ENCODE measurements around the gene NT5E. TPM values are rescaled to one million over a fixed set of nuclear protein-coding genes. Genes with fewer than 3 reads are reported as not detected.

NT5E gene
- polyA plus RNA-seq, 4 donors, result 5.5 to 24.9 (median 8.8) TPM

GRCh38 chr6:85458782-85459181, 8.9 kb downstream of the NT5E start:
- H3K27me3 ChIP-seq (ENCODE audit: control insufficient read depth in 3 of 3, insufficient read depth in 3 of 3, low read length in 3 of 3), result no peaks in the 10 kb centered on the region
- H3K4me1 ChIP-seq (ENCODE audit: control insufficient read depth in 3 of 3, insufficient read depth in 2 of 3, low read depth in 1 of 3, low read length in 2 of 3), result peaks cover 0 to 7% (median 2%) of the 10 kb centered on the region in 3 donors
- no peak overlapping the region for H3K4me3 ChIP-seq (ENCODE audit: low read depth in 1 of 3, low read length in 3 of 3)
- H3K36me3 ChIP-seq (ENCODE audit: control insufficient read depth in 3 of 3, insufficient read depth in 2 of 3, low read depth in 1 of 3, low read length in 3 of 3), result no peaks in the 10 kb centered on the region
- DNase-seq (no peak), FAIRE-seq (no peak)
- no peak overlapping the region for H3K27ac ChIP-seq (ENCODE audit: low read depth in 1 of 3, low read length in 2 of 3)
- no peaks in the 10 kb centered on the region for H3K9me3 ChIP-seq (ENCODE audit: control insufficient read depth in 2 of 2, insufficient read depth in 1 of 2, low read depth in 1 of 2, low read length in 1 of 2)
- WGBS, 3 donors, result 91 to 96% (median 92%) methylated on average over 3 of the region's 3 CpGs

- Histone ChIP-seq H3K9me3 (ENCODE audit: control insufficient read depth in 2 of 2, insufficient read depth in 1 of 2, low read depth in 1 of 2, low read length in 1 of 2) (no peaks in the 10 kb centered on the region), H3K36me3 (ENCODE audit: control insufficient read depth in 3 of 3, insufficient read depth in 2 of 3, low read depth in 1 of 3, low read length in 3 of 3) (no peaks in the 10 kb centered on the region), H3K27me3 (ENCODE audit: control insufficient read depth in 3 of 3, insufficient read depth in 3 of 3, low read length in 3 of 3) (no peaks in the 10 kb centered on the region), H3K27ac (ENCODE audit: low read depth in 1 of 3, low read length in 2 of 3) (no peak overlapping the region), H3K4me3 (ENCODE audit: low read depth in 1 of 3, low read length in 3 of 3) (no peak overlapping the region), H3K4me1 (ENCODE audit: control insufficient read depth in 3 of 3, insufficient read depth in 2 of 3, low read depth in 1 of 3, low read length in 2 of 3) (peaks cover 0 to 7% (median 2%) of the 10 kb centered on the region in 3 donors)
- DNase-seq, result no peak
- 69 to 88% (median 79%) methylated on average over 4 of the region's 4 CpGs for WGBS, 3 donors
- no peak for FAIRE-seq
These were observed 9.5 kb downstream of the NT5E start for GRCh38 chr6:85459224-85459901.

DNA sequence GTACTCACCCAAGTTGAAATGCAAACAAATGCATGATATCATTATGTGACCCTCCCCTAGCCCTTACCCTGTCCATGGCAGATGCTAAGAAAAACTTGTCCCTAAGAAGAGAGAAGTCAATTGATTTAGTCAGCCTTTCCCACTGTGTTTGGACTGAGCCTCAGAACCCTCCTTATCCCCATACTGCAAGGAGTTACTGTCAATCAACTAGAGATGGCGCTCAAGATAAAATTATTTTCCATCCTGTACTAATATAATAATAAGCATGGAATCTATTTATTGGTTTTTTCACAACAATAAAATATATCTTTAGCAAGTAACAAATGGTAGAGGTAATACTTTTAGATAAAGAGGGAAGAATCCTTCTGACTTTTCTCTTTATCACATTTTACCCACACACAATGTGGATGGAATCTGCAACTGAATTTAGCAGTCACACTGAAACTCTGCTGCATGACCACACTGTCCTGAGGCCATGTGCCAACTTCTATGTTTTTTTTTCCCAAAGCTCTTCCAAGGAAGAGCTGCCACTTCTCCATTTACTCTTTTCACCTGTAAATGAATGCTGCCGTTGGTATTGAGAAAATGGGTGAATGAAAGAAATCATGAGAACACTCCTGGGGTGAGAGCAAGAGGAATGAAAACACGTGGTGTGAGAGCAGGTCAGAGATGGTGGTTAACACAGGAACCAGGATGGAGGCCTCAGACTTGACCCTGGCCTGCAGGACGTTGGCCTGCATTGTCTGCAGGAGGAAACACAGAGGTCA, 10.5 kb downstream of the NT5E start:
- Histone ChIP-seq H3K9me3 (ENCODE audit: control insufficient read depth in 2 of 2, insufficient read depth in 1 of 2, low read depth in 1 of 2, low read length in 1 of 2) (no peaks in the 10 kb centered on the region), H3K27me3 (ENCODE audit: control insufficient read depth in 3 of 3, insufficient read depth in 3 of 3, low read length in 3 of 3) (no peaks in the 10 kb centered on the region), H3K27ac (ENCODE audit: low read depth in 1 of 3, low read length in 2 of 3) (peak overlapping the region in 1 of 3 donors; percentile 3), H3K4me3 (ENCODE audit: low read depth in 1 of 3, low read length in 3 of 3) (no peak overlapping the region), H3K36me3 (ENCODE audit: control insufficient read depth in 3 of 3, insufficient read depth in 2 of 3, low read depth in 1 of 3, low read length in 3 of 3) (no peaks in the 10 kb centered on the region), H3K4me1 (ENCODE audit: control insufficient read depth in 3 of 3, insufficient read depth in 2 of 3, low read depth in 1 of 3, low read length in 2 of 3) (peaks cover 0 to 7% (median 2%) of the 10 kb centered on the region in 3 donors)
- DNase-seq (no peak), FAIRE-seq (no peak)
- 58 to 78% (median 76%) methylated on average over 4 of the region's 4 CpGs for WGBS, 3 donors

- Histone ChIP-seq H3K9me3 (ENCODE audit: control insufficient read depth in 2 of 2, insufficient read depth in 1 of 2, low read depth in 1 of 2, low read length in 1 of 2) (no peaks in the 10 kb centered on the region), H3K27ac (ENCODE audit: low read depth in 1 of 3, low read length in 2 of 3) (peak overlapping the region in 2 of 3 donors; percentile 6 to 68), H3K4me1 (ENCODE audit: control insufficient read depth in 3 of 3, insufficient read depth in 2 of 3, low read depth in 1 of 3, low read length in 2 of 3) (peaks cover 0 to 7% (median 2%) of the 10 kb centered on the region in 3 donors), H3K4me3 (ENCODE audit: low read depth in 1 of 3, low read length in 3 of 3) (no peak overlapping the region), H3K27me3 (ENCODE audit: control insufficient read depth in 3 of 3, insufficient read depth in 3 of 3, low read length in 3 of 3) (no peaks in the 10 kb centered on the region), H3K36me3 (ENCODE audit: control insufficient read depth in 3 of 3, insufficient read depth in 2 of 3, low read depth in 1 of 3, low read length in 3 of 3) (no peaks in the 10 kb centered on the region)
- DNase-seq, result peak in 1 of 2 donors; percentile 35
- FAIRE-seq, result no peak
- 63 to 79% (median 71%) methylated on average over 4 of the region's 4 CpGs for WGBS, 3 donors
These were observed 11.3 kb downstream of the NT5E start for GRCh38 chr6:85460921-85461797.

DNA sequence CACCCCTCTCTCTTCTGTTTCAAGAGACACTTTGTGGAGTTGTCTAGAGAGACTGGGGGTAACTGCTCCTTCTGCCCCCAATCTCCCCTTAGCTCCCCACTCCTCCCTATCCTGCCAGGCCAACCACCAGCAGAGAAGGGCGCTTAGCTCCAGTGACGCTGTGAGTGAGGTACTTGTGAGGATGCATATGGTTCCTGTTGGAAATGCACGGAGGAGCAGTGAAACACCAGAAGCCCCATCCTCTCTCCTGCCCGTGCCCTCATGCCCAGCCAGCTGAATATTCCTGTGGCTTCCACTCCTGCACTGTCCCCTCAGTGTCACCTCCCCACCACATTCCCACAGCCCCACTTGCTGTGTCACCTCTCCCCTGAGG, 11.9 kb downstream of the NT5E start:
- Histone ChIP-seq H3K27me3 (ENCODE audit: control insufficient read depth in 3 of 3, insufficient read depth in 3 of 3, low read length in 3 of 3) (no peaks in the 10 kb centered on the region), H3K27ac (ENCODE audit: low read depth in 1 of 3, low read length in 2 of 3) (peak overlapping the region in 2 of 3 donors; percentile 6 to 68), H3K9me3 (ENCODE audit: control insufficient read depth in 2 of 2, insufficient read depth in 1 of 2, low read depth in 1 of 2, low read length in 1 of 2) (no peaks in the 10 kb centered on the region), H3K4me3 (ENCODE audit: low read depth in 1 of 3, low read length in 3 of 3) (no peak overlapping the region), H3K4me1 (ENCODE audit: control insufficient read depth in 3 of 3, insufficient read depth in 2 of 3, low read depth in 1 of 3, low read length in 2 of 3) (peaks cover 0 to 7% (median 2%) of the 10 kb centered on the region in 3 donors), H3K36me3 (ENCODE audit: control insufficient read depth in 3 of 3, insufficient read depth in 2 of 3, low read depth in 1 of 3, low read length in 3 of 3) (no peaks in the 10 kb centered on the region)
- FAIRE-seq (no peak), DNase-seq (no peak)
- WGBS, 3 donors, result 72 to 93% (median 85%) methylated on average over 4 of the region's 4 CpGs

DNA sequence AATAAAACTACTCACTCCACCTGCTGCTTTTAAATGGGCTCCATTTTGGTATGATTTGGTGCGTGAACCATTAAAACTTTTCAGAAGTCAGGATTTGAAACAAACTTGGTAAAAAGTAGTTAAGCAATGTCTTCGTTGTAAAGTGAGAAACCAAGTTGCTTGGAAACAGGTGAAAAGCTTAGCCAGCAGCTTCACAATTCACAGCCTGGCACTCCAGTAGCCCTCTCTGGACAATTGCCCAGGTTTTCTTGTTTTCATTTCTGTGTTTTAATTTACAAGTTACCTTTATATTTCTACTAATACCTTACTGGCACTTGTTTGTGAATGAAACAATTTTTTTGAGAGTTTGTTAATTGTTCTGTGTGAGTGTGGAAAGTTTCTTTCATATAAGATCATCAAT, 12.8 kb downstream of the NT5E start:
- no peaks in the 10 kb centered on the region for H3K9me3 ChIP-seq (ENCODE audit: control insufficient read depth in 2 of 2, insufficient read depth in 1 of 2, low read depth in 1 of 2, low read length in 1 of 2)
- FAIRE-seq, result no peak
- H3K36me3 ChIP-seq (ENCODE audit: control insufficient read depth in 3 of 3, insufficient read depth in 2 of 3, low read depth in 1 of 3, low read length in 3 of 3), result peaks cover 0 to 2% (median 0%) of the 10 kb centered on the region in 3 donors
- H3K27ac ChIP-seq (ENCODE audit: low read depth in 1 of 3, low read length in 2 of 3), result no peak overlapping the region
- peaks cover 0 to 7% (median 2%) of the 10 kb centered on the region in 3 donors for H3K4me1 ChIP-seq (ENCODE audit: control insufficient read depth in 3 of 3, insufficient read depth in 2 of 3, low read depth in 1 of 3, low read length in 2 of 3)
- no peak overlapping the region for H3K4me3 ChIP-seq (ENCODE audit: low read depth in 1 of 3, low read length in 3 of 3)
- H3K27me3 ChIP-seq (ENCODE audit: control insufficient read depth in 3 of 3, insufficient read depth in 3 of 3, low read length in 3 of 3), result no peaks in the 10 kb centered on the region
- 72 to 87% (median 85%) methylated on average over 2 of the region's 2 CpGs for WGBS, 3 donors
- no peak for DNase-seq

- FAIRE-seq (no peak), DNase-seq (no peak)
- H3K4me1 ChIP-seq (ENCODE audit: control insufficient read depth in 3 of 3, insufficient read depth in 2 of 3, low read depth in 1 of 3, low read length in 2 of 3), result peaks cover 0 to 7% (median 2%) of the 10 kb centered on the region in 3 donors
- H3K27me3 ChIP-seq (ENCODE audit: control insufficient read depth in 3 of 3, insufficient read depth in 3 of 3, low read length in 3 of 3), result no peaks in the 10 kb centered on the region
- H3K36me3 ChIP-seq (ENCODE audit: control insufficient read depth in 3 of 3, insufficient read depth in 2 of 3, low read depth in 1 of 3, low read length in 3 of 3), result peaks cover 0 to 2% (median 0%) of the 10 kb centered on the region in 3 donors
- no peak overlapping the region for H3K4me3 ChIP-seq (ENCODE audit: low read depth in 1 of 3, low read length in 3 of 3)
- no peak overlapping the region for H3K27ac ChIP-seq (ENCODE audit: low read depth in 1 of 3, low read length in 2 of 3)
- WGBS, 3 donors, result 76% methylated on average over 4 of the region's 4 CpGs
- H3K9me3 ChIP-seq (ENCODE audit: control insufficient read depth in 2 of 2, insufficient read depth in 1 of 2, low read depth in 1 of 2, low read length in 1 of 2), result no peaks in the 10 kb centered on the region
These were observed 13.9 kb downstream of the NT5E start for GRCh38 chr6:85463621-85464259.

- Histone ChIP-seq H3K27ac (ENCODE audit: low read depth in 1 of 3, low read length in 2 of 3) (peak overlapping the region in 1 of 3 donors; percentile 41), H3K4me1 (ENCODE audit: control insufficient read depth in 3 of 3, insufficient read depth in 2 of 3, low read depth in 1 of 3, low read length in 2 of 3) (peaks cover 0 to 7% (median 2%) of the 10 kb centered on the region in 3 donors), H3K9me3 (ENCODE audit: control insufficient read depth in 2 of 2, insufficient read depth in 1 of 2, low read depth in 1 of 2, low read length in 1 of 2) (no peaks in the 10 kb centered on the region), H3K36me3 (ENCODE audit: control insufficient read depth in 3 of 3, insufficient read depth in 2 of 3, low read depth in 1 of 3, low read length in 3 of 3) (peaks cover 0 to 2% (median 0%) of the 10 kb centered on the region in 3 donors), H3K27me3 (ENCODE audit: control insufficient read depth in 3 of 3, insufficient read depth in 3 of 3, low read length in 3 of 3) (no peaks in the 10 kb centered on the region), H3K4me3 (ENCODE audit: low read depth in 1 of 3, low read length in 3 of 3) (no peak overlapping the region)
- no peak for DNase-seq
- FAIRE-seq, result no peak
- 57 to 80% (median 60%) methylated on average over 4 of the region's 4 CpGs for WGBS, 3 donors
These were observed 14.4 kb downstream of the NT5E start for GRCh38 chr6:85464260-85464644.
